HUES48 (cell line): ENCODE measurements around the gene RGCC.
"Not testable (repeated sequence)": the region's sequence is repeated elsewhere in the genome, so short reads cannot be mapped to it uniquely, and the experiment has no call there.

Experiments used
- H3K27ac ChIP-seq: one replicate; pipeline ENCODE4 v1.7.0; 2013; ENCODE audit warnings: low read depth, low read length, inconsistent platforms
- H3K27me3 ChIP-seq: 2 replicates; pipeline ENCODE4 v1.6.1; 2013; ENCODE audit warnings: mild to moderate bottlenecking, low read length; ENCODE audit not compliant: control insufficient read depth, insufficient read depth
- H3K36me3 ChIP-seq: 2 replicates; pipeline ENCODE4 v1.6.1; 2013; ENCODE audit warnings: low read length; ENCODE audit not compliant: control insufficient read depth, insufficient read depth
- H3K4me1 ChIP-seq: 2 replicates; pipeline ENCODE4 v1.6.1; 2013; ENCODE audit warnings: mild to moderate bottlenecking, low read length; ENCODE audit not compliant: control insufficient read depth, insufficient read depth
- H3K4me3 ChIP-seq: 2 replicates; pipeline ENCODE4 v1.5.1; 2013; ENCODE audit warnings: mild to moderate bottlenecking, low read depth, low read length
- H3K9ac ChIP-seq: 2 replicates; pipeline ENCODE4 v1.6.1; 2013; ENCODE audit warnings: mild to moderate bottlenecking, low read depth, low read length, moderate library complexity
- H3K9me3 ChIP-seq: 2 replicates; pipeline ENCODE4 v1.6.1; 2013; ENCODE audit warnings: low read length; ENCODE audit not compliant: control insufficient read depth, insufficient read depth

The RGCC gene

GRCh38 chr13:41503356-41503755, 46.0 kb downstream of the RGCC start:
- Histone ChIP-seq H3K27me3 (no peaks in the 10 kb centered on the region), H3K36me3 (no peaks in the 10 kb centered on the region), H3K4me1 (no peaks in the 10 kb centered on the region), H3K9ac (no peak overlapping the region), H3K27ac (no peak overlapping the region), H3K4me3 (no peak overlapping the region), H3K9me3 (no peaks in the 10 kb centered on the region)

DNA sequence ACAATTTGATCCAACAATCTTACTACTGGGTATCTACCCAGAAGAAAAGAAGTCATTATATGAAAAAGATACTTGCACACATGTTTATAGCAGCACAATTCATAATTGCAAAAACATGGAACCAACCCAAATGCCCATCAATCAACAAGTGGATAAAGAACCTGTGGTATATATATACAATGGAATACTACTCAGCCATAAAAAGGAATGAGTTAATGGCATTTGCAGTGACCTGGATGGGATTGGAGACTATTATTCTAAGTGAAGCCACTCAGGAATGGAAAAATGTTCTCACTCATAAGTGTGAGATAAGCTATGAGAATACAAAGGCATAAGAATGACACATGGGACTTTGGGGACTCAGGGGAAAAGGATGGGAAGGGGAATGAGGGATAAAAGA, 47.3 kb downstream of the RGCC start:
- H3K27ac ChIP-seq, H3K9ac ChIP-seq, H3K27me3 ChIP-seq, H3K4me1 ChIP-seq, H3K4me3 ChIP-seq, H3K9me3 ChIP-seq, H3K36me3 ChIP-seq: not testable (repeated sequence)

GRCh38 chr13:41505209-41505835, 48.0 kb downstream of the RGCC start:
- Histone ChIP-seq H3K27ac (no peak overlapping the region), H3K4me1 (no peaks in the 10 kb centered on the region)

DNA sequence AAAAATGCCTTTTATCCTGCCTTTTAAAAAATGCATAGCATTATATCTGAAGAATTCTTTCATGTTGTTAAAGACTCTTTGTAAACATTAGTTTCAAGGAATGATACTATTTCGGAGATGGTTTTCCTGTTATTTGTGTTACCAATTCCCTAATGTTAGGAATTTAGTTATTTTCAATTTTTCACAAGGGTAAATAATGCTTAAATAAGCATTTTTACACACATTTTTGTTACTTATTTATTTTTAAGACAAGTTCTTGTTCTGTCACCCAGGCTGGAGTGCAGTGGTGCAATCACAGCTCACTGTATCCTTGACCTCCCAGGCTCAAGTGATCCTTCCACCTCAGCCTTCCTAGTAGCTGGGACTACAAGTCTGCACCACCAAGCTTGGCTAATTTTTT, 49.0 kb downstream of the RGCC start:
- no peak overlapping the region for H3K9ac ChIP-seq
- no peaks in the 10 kb centered on the region for H3K36me3 ChIP-seq
- no peak overlapping the region for H3K4me3 ChIP-seq
- no peaks in the 10 kb centered on the region for H3K27me3 ChIP-seq
- no peaks in the 10 kb centered on the region for H3K4me1 ChIP-seq
- H3K27ac ChIP-seq = no peak overlapping the region
- H3K9me3 ChIP-seq = no peaks in the 10 kb centered on the region

More at GRCh38 chr13:41505209-41505835, 48.0 kb downstream of the RGCC start:
- H3K36me3 ChIP-seq = no peaks in the 10 kb centered on the region
- H3K27me3 ChIP-seq = no peaks in the 10 kb centered on the region
- no peaks in the 10 kb centered on the region for H3K9me3 ChIP-seq
- H3K9ac ChIP-seq = no peak overlapping the region
- no peak overlapping the region for H3K4me3 ChIP-seq

GRCh38 chr13:41509971-41510370, 52.6 kb downstream of the RGCC start:
- Histone ChIP-seq H3K4me1 (no peaks in the 10 kb centered on the region), H3K36me3 (no peaks in the 10 kb centered on the region), H3K9me3 (no peaks in the 10 kb centered on the region), H3K4me3 (no peak overlapping the region), H3K27me3 (no peaks in the 10 kb centered on the region), H3K27ac (no peak overlapping the region), H3K9ac (no peak overlapping the region)

DNA sequence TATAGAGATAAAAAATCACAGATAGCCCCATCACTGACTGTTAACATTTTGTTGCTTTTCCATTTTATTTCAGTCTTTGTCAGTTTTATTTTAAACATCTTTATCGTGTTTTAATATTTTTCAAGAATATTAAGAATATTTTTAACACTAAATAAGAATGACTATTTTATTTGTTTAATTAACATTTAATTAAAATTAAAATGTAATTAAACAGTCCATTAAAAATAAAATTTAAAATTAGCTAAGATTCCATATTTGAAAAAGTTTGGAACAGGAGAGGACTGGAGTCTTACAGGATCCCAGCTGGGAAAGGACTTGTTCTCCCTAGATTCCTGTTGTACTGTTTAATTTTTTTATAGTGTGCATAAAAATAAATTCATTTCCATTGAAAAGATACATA, 54.5 kb downstream of the RGCC start:
- Histone ChIP-seq H3K27ac (no peak overlapping the region), H3K4me3 (no peak overlapping the region), H3K9me3 (no peaks in the 10 kb centered on the region), H3K36me3 (no peaks in the 10 kb centered on the region), H3K27me3 (no peaks in the 10 kb centered on the region), H3K9ac (no peak overlapping the region), H3K4me1 (no peaks in the 10 kb centered on the region)

DNA sequence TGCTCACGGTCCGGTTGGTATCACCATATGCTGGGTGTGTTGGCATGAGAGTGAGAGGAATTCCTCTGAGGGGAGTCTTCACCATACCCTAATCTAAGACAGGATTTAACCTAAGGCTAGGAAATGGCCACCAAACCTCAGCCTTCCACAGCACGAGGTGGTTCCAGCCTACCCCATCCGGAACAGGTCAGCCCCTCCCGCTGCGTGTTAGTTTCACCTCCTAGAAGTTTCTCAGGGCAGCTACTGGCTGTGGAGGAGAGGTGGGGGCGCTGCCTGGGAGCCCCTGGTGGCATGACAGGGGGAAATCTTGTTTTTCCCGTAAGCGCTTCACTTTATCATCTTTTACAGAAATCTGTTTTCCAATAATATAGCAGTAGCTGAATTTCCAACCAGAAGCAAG, 55.1 kb downstream of the RGCC start:
- no peak overlapping the region for H3K27ac ChIP-seq
- no peaks in the 10 kb centered on the region for H3K9me3 ChIP-seq
- H3K27me3 ChIP-seq = no peaks in the 10 kb centered on the region
- H3K36me3 ChIP-seq = no peaks in the 10 kb centered on the region
- no peaks in the 10 kb centered on the region for H3K4me1 ChIP-seq
- H3K4me3 ChIP-seq = no peak overlapping the region
- no peak overlapping the region for H3K9ac ChIP-seq

DNA sequence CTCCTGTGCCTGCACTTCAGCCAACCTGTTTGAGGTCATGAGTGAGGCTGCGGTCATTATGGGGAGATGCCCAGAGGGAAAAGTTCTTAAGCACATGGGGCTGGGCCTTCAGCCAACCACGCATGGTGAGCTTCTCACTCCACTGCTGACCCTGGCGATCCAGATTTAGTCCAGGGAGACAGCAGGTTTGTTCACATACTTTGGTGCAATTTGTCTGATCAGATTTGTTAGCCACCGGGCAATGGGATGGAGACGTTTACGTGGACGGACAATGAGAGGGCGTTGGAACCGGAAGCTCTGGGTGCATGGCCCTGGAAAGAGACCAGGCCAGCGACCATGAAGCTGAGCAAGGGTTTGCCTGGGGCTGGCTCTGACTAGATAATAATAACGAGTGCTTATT, 56.2 kb downstream of the RGCC start:
- no peaks in the 10 kb centered on the region for H3K27me3 ChIP-seq
- no peaks in the 10 kb centered on the region for H3K36me3 ChIP-seq
- H3K4me3 ChIP-seq = no peak overlapping the region

GRCh38 chr13:41514853-41515395, 57.6 kb downstream of the RGCC start:
- H3K9ac ChIP-seq = no peak overlapping the region

More for the DNA sequence above, 56.2 kb downstream of the RGCC start:
- H3K9ac ChIP-seq = no peak overlapping the region
- no peaks in the 10 kb centered on the region for H3K4me1 ChIP-seq
- H3K27ac ChIP-seq = no peak overlapping the region
- H3K9me3 ChIP-seq = no peaks in the 10 kb centered on the region

GRCh38 chr13:41515491-41516139, 58.3 kb downstream of the RGCC start:
- Histone ChIP-seq H3K9me3 (no peaks in the 10 kb centered on the region), H3K27me3 (no peaks in the 10 kb centered on the region), H3K27ac (no peak overlapping the region), H3K4me1 (no peaks in the 10 kb centered on the region), H3K9ac (no peak overlapping the region), H3K36me3 (no peaks in the 10 kb centered on the region), H3K4me3 (no peak overlapping the region)

More at GRCh38 chr13:41514853-41515395, 57.6 kb downstream of the RGCC start:
- Histone ChIP-seq H3K36me3 (no peaks in the 10 kb centered on the region), H3K9me3 (no peaks in the 10 kb centered on the region), H3K27ac (no peak overlapping the region), H3K27me3 (no peaks in the 10 kb centered on the region), H3K4me1 (no peaks in the 10 kb centered on the region), H3K4me3 (no peak overlapping the region)

DNA sequence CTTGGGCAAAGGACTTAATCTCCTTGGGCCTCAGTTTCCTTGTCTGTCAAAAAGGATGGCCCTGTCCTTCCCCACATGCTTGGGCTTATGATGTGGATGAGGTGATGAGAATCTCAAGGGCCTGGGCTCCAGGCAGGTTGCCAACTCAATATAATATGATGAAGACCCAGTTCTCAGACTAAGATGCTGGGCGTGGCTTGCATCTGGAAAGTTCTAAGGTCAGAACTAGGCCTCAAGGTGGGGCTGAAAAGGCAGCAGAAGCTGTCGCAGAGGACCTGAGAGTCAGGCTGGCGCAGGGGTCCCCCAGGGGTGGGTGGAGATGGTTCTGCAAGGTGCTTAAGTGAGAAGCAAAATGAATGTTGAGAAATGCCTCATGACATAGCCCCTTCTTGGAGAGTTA, 58.8 kb downstream of the RGCC start:
- no peaks in the 10 kb centered on the region for H3K36me3 ChIP-seq
- H3K9me3 ChIP-seq = no peaks in the 10 kb centered on the region
- no peak overlapping the region for H3K9ac ChIP-seq
- no peak overlapping the region for H3K4me3 ChIP-seq
- H3K27ac ChIP-seq = no peak overlapping the region
- H3K4me1 ChIP-seq = no peaks in the 10 kb centered on the region
- no peaks in the 10 kb centered on the region for H3K27me3 ChIP-seq
